BJ (cell line): ENCODE measurements around the gene SLX4IP. TPM values are rescaled to one million over a fixed set of nuclear protein-coding genes. Genes with fewer than 3 reads are reported as not detected.

ENCODE experiments used
- CTCF ChIA-PET: fragments of 350-600 bp; formaldehyde crosslinking; extraction: SDS; loops from one replicate; lab custom pipeline; 2021; ENCODE audit warnings: antibody characterized with exemption, inconsistent platforms; lab: Yijun Ruan, JAX
- POLR2A ChIA-PET: fragments of 300-600 bp; sonication (Branson Sonifier 250); formaldehyde crosslinking; extraction: SDS; loops from one replicate; lab custom pipeline; 2021; ENCODE audit warnings: antibody characterized with exemption; lab: Charles Lee
- DNase-seq: peaks from one replicate; pipeline ENCODE4 v3.0.0-alpha.2; 2011; ENCODE audit warnings: low read depth
- H3K27me3 ChIP-seq: 2 replicates; pipeline ENCODE4 v1.6.0; 2011; ENCODE audit warnings: low read length; ENCODE audit not compliant: control insufficient read depth, insufficient read depth
- H3K36me3 ChIP-seq: 2 replicates; pipeline ENCODE4 v1.5.1; 2011; ENCODE audit warnings: low read length; ENCODE audit not compliant: control insufficient read depth, insufficient read depth
- H3K4me3 ChIP-seq: 2 replicates; pipeline ENCODE4 v1.5.1; 2011; ENCODE audit warnings: low read depth, mild to moderate bottlenecking, control low read depth, low read length
- CTCF ChIP-seq: IDR thresholded peaks from 2 replicates; pipeline ENCODE4 v1.5.1; 2011; ENCODE audit warnings: low read depth, mild to moderate bottlenecking, control low read depth, inconsistent platforms, low read length, moderate library complexity; ENCODE audit not compliant: insufficient read depth
- polyA plus RNA-seq: library from polyadenylated mRNA; depleted of rRNA; stranded (reverse); fragments of >200 nt; gene quantifications from 2 replicates; pipeline ENCODE4 v1.2.3, GENCODE V29; 2011

SLX4IP gene
- polyA plus RNA-seq, 1 experiment = 1.6 TPM

- no peaks in the 10 kb centered on the region for H3K27me3 ChIP-seq
- no peak for DNase-seq
- H3K36me3 ChIP-seq = no peaks in the 10 kb centered on the region
- ChIA-PET POLR2A (no interaction called here), CTCF (no interaction called here)
- H3K4me3 ChIP-seq = no peak overlapping the region
- no peak for TF ChIP-seq CTCF
These were observed 53.4 kb downstream of the SLX4IP start for GRCh38 chr20:10488534-10488933.

DNA sequence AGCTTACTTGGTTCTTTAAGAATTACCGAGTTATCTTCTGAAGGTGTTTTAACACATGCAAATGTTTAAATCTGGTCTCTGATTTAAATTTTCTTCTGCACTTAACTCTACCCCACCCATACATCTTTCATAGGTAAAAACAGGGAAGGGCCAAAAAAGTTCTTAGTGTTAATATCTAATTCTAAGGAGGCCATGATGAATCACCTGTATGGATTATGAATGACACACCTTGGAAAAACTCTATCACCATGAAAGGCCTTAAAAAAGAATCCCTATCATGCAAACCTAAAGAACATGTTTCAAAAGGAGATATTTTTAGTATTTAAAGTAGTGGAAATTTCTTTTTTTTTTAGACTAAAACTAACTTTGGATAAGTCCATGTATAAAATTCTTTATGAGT lies 54.7 kb downstream of the SLX4IP start:
- Histone ChIP-seq H3K27me3 (no peaks in the 10 kb centered on the region), H3K4me3 (no peak overlapping the region), H3K36me3 (no peaks in the 10 kb centered on the region)
- ChIA-PET CTCF (no interaction called here), POLR2A (no interaction called here)
- TF ChIP-seq CTCF = no peak
- DNase-seq = no peak

- TF ChIP-seq CTCF = no peak
- H3K27me3 ChIP-seq = no peaks in the 10 kb centered on the region
- DNase-seq = no peak
- no peak overlapping the region for H3K4me3 ChIP-seq
- POLR2A ChIA-PET = no interaction called here
- CTCF ChIA-PET = no interaction called here
- H3K36me3 ChIP-seq = no peaks in the 10 kb centered on the region
These were observed 55.2 kb downstream of the SLX4IP start for GRCh38 chr20:10490257-10490656.

DNA sequence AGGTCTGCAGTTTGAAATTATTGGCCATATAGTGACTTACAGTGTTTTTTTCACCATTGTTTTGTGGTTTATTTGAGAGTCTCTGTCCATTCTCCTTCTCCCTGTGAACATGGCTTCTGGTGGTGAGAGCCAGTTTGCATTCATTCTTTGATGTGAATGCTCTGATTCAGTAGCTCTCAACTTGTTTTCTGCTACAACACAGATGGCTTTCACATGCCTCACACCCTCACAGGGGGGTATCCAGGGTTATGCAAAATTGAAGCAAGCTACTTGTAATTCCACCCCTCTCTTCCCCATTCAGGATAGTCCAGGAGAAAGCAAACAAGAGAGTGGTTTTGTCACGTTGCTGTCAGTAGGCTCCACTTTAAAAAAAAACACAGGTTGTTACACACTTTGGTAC lies 55.6 kb downstream of the SLX4IP start:
- Histone ChIP-seq H3K27me3 (no peaks in the 10 kb centered on the region), H3K4me3 (no peak overlapping the region), H3K36me3 (no peaks in the 10 kb centered on the region)
- DNase-seq = no peak
- POLR2A ChIA-PET = no interaction called here
- CTCF ChIA-PET = no interaction called here
- no peak for TF ChIP-seq CTCF

GRCh38 chr20:10492065-10492464 lies 57.0 kb downstream of the SLX4IP start:
- TF ChIP-seq CTCF = no peak
- Histone ChIP-seq H3K36me3 (no peaks in the 10 kb centered on the region), H3K4me3 (no peak overlapping the region), H3K27me3 (no peaks in the 10 kb centered on the region)
- POLR2A ChIA-PET = no interaction called here
- no peak for DNase-seq
- CTCF ChIA-PET = no interaction called here
